ENCODE results near the gene TBX18.

Gene TBX18

GRCh38 chr6:84648444-84648843 is 116.0 kb downstream of the TBX18 start:
- H3K4me1 ChIP-seq (ENCODE audit: control insufficient read depth in 1 of 2, insufficient read depth in 1 of 2, low read depth in 1 of 2, low read length in 1 of 2): no peaks in the 10 kb centered on the region
- H3K36me3 ChIP-seq: no peaks in the 10 kb centered on the region
- TF ChIP-seq CTCF (IDR thresholded peaks at IDR 0.05): no peak

GRCh38 chr6:84645563-84646266 is 118.7 kb downstream of the TBX18 start:
- no peaks in the 10 kb centered on the region for H3K36me3 ChIP-seq
- H3K4me1 ChIP-seq (ENCODE audit: control insufficient read depth in 1 of 2, insufficient read depth in 1 of 2, low read depth in 1 of 2, low read length in 1 of 2): no peaks in the 10 kb centered on the region
- no peaks in the 10 kb centered on the region for H3K27me3 ChIP-seq
- no peak overlapping the region for H3K4me3 ChIP-seq (ENCODE audit: low read depth in 1 of 2, low read length in 1 of 2)
- TF ChIP-seq CTCF (IDR thresholded peaks at IDR 0.05): no peak
- no peak overlapping the region for H3K27ac ChIP-seq
- no peaks in the 10 kb centered on the region for H3K9me3 ChIP-seq

More at GRCh38 chr6:84648444-84648843, 116.0 kb downstream of the TBX18 start:
- H3K27ac ChIP-seq: no peak overlapping the region
- H3K27me3 ChIP-seq: no peaks in the 10 kb centered on the region
- H3K9me3 ChIP-seq: no peaks in the 10 kb centered on the region
- no peak overlapping the region for H3K4me3 ChIP-seq (ENCODE audit: low read depth in 1 of 2, low read length in 1 of 2)

GRCh38 chr6:84645000-84645399 is 119.4 kb downstream of the TBX18 start:
- no peak for TF ChIP-seq CTCF (IDR thresholded peaks at IDR 0.05)

GRCh38 chr6:84643778-84644177 is 120.6 kb downstream of the TBX18 start:
- H3K4me3 ChIP-seq (ENCODE audit: low read depth in 1 of 2, low read length in 1 of 2): no peak overlapping the region
- H3K9me3 ChIP-seq: no peaks in the 10 kb centered on the region
- H3K27ac ChIP-seq: no peak overlapping the region
- H3K36me3 ChIP-seq: no peaks in the 10 kb centered on the region
- no peak for TF ChIP-seq CTCF (IDR thresholded peaks at IDR 0.05)
- no peaks in the 10 kb centered on the region for H3K27me3 ChIP-seq
- H3K4me1 ChIP-seq (ENCODE audit: control insufficient read depth in 1 of 2, insufficient read depth in 1 of 2, low read depth in 1 of 2, low read length in 1 of 2): no peaks in the 10 kb centered on the region

More at GRCh38 chr6:84645000-84645399, 119.4 kb downstream of the TBX18 start:
- H3K9me3 ChIP-seq: no peaks in the 10 kb centered on the region
- H3K36me3 ChIP-seq: no peaks in the 10 kb centered on the region
- no peak overlapping the region for H3K27ac ChIP-seq
- no peak overlapping the region for H3K4me3 ChIP-seq (ENCODE audit: low read depth in 1 of 2, low read length in 1 of 2)
- H3K27me3 ChIP-seq: no peaks in the 10 kb centered on the region
- H3K4me1 ChIP-seq (ENCODE audit: control insufficient read depth in 1 of 2, insufficient read depth in 1 of 2, low read depth in 1 of 2, low read length in 1 of 2): no peaks in the 10 kb centered on the region

- Histone ChIP-seq H3K27ac (no peak overlapping the region), H3K27me3 (no peaks in the 10 kb centered on the region), H3K4me3 (ENCODE audit: low read depth in 1 of 2, low read length in 1 of 2) (no peak overlapping the region), H3K9me3 (no peaks in the 10 kb centered on the region), H3K36me3 (no peaks in the 10 kb centered on the region), H3K4me1 (ENCODE audit: control insufficient read depth in 1 of 2, insufficient read depth in 1 of 2, low read depth in 1 of 2, low read length in 1 of 2) (no peaks in the 10 kb centered on the region)
- TF ChIP-seq CTCF (IDR thresholded peaks at IDR 0.05): no peak
These were observed 123.3 kb downstream of the TBX18 start for GRCh38 chr6:84641076-84641475.

Data from neutrophil (primary cell).